ENCODE results near the gene PABPN1. TPM values are rescaled to one million over a fixed set of nuclear protein-coding genes. Genes with fewer than 3 reads are reported as not detected.
"Not testable (repeated sequence)": the region's sequence is repeated elsewhere in the genome, so short reads cannot be mapped to it uniquely, and the experiment has no call there.

PABPN1 gene
- total RNA-seq, 1 donor from 2014 or later: 40.7 TPM

- H3K36me3 ChIP-seq (ENCODE audit: control insufficient read depth in 3 of 3, insufficient read depth in 3 of 3, low read length in 3 of 3): peaks cover 0 to under 1% (median 0%) of the 10 kb centered on the region in 3 donors
- H3K4me3 ChIP-seq (ENCODE audit: low read length in 3 of 3): no peak overlapping the region
Observed at GRCh38 chr14:23316300-23316699, 5.0 kb upstream of the PABPN1 start.

GRCh38 chr14:23319746-23320583, 1.3 kb upstream of the PABPN1 start:
- H3K4me1 ChIP-seq (ENCODE audit: control insufficient read depth in 3 of 3, insufficient read depth in 3 of 3, low read length in 3 of 3): peaks cover 20 to 22% (median 20%) of the 10 kb centered on the region in 3 donors
- H3K9me3 ChIP-seq (ENCODE audit: control insufficient read depth in 3 of 3, low read length in 3 of 3): no peaks in the 10 kb centered on the region
- peak overlapping the region; percentile 97 for H3K27ac ChIP-seq (ENCODE audit: low read depth, low read length)
- no peaks in the 10 kb centered on the region for H3K27me3 ChIP-seq (ENCODE audit: control insufficient read depth in 3 of 3, insufficient read depth in 3 of 3, low read length in 3 of 3)
- H3K9ac ChIP-seq (ENCODE audit: low read depth in 1 of 3, low read length in 3 of 3): peak overlapping the region; percentile 69 to 86 (median 80)
- peaks cover 19 to 22% (median 22%) of the 10 kb centered on the region in 3 donors for H3K36me3 ChIP-seq (ENCODE audit: control insufficient read depth in 3 of 3, insufficient read depth in 3 of 3, low read length in 3 of 3)
- H3K4me3 ChIP-seq (ENCODE audit: low read length in 3 of 3): peak overlapping the region; percentile 84 to 88 (median 86)

More at GRCh38 chr14:23316300-23316699, 5.0 kb upstream of the PABPN1 start:
- Histone ChIP-seq H3K27me3 (ENCODE audit: control insufficient read depth in 3 of 3, insufficient read depth in 3 of 3, low read length in 3 of 3) (no peaks in the 10 kb centered on the region), H3K9ac (ENCODE audit: low read depth in 1 of 3, low read length in 3 of 3) (no peak overlapping the region), H3K4me1 (ENCODE audit: control insufficient read depth in 3 of 3, insufficient read depth in 3 of 3, low read length in 3 of 3) (peaks cover 6 to 8% (median 6%) of the 10 kb centered on the region in 3 donors), H3K27ac (ENCODE audit: low read depth, low read length) (no peak overlapping the region), H3K9me3 (ENCODE audit: control insufficient read depth in 3 of 3, low read length in 3 of 3) (no peaks in the 10 kb centered on the region)

DNA sequence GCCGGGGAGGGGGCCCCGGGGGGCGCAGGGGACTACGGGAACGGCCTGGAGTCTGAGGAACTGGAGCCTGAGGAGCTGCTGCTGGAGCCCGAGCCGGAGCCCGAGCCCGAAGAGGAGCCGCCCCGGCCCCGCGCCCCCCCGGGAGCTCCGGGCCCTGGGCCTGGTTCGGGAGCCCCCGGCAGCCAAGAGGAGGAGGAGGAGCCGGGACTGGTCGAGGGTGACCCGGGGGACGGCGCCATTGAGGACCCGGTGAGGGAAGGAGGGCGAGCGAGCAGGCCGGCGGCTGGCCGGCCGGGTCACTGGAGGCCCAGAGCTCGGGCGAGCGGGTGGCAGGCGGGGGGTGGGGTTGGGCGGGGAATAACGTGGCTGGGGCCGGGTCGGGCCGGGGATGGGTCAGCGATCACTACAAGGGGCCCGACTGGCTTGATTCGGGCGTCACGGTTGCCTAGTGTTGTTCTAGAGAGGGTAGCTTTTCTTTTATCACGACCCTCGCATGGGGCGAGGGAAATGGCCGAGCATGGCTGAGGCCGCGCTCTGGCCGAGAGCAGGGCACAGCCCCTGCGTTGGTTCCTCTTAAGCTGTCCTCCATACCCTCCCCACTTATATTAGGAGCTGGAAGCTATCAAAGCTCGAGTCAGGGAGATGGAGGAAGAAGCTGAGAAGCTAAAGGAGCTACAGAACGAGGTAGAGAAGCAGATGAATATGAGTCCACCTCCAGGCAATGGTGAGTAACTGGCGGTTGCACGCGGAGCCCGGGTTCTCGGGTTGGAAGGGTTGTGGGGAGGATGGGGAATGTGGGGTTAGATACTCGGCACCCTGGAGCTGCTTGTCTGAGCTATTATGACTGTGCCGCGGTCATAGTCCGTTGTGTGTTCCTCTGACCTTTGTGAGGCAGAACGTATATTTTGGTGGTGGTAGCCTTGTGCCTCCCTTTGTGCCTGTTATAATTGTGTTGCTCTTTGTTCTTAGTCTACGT, 603 bp downstream of the PABPN1 start:
- peaks cover 20 to 22% (median 20%) of the 10 kb centered on the region in 3 donors for H3K4me1 ChIP-seq (ENCODE audit: control insufficient read depth in 3 of 3, insufficient read depth in 3 of 3, low read length in 3 of 3)
- peak overlapping the region; percentile 88 to 95 (median 92) for H3K4me3 ChIP-seq (ENCODE audit: low read length in 3 of 3)
- peak overlapping the region; percentile 84 to 91 (median 90) for H3K9ac ChIP-seq (ENCODE audit: low read depth in 1 of 3, low read length in 3 of 3)
- no peaks in the 10 kb centered on the region for H3K9me3 ChIP-seq (ENCODE audit: control insufficient read depth in 3 of 3, low read length in 3 of 3)
- H3K36me3 ChIP-seq (ENCODE audit: control insufficient read depth in 3 of 3, insufficient read depth in 3 of 3, low read length in 3 of 3): peaks cover 20 to 27% (median 23%) of the 10 kb centered on the region in 3 donors
- H3K27me3 ChIP-seq (ENCODE audit: control insufficient read depth in 3 of 3, insufficient read depth in 3 of 3, low read length in 3 of 3): no peaks in the 10 kb centered on the region
- H3K27ac ChIP-seq (ENCODE audit: low read depth, low read length): peak overlapping the region; percentile 97

DNA sequence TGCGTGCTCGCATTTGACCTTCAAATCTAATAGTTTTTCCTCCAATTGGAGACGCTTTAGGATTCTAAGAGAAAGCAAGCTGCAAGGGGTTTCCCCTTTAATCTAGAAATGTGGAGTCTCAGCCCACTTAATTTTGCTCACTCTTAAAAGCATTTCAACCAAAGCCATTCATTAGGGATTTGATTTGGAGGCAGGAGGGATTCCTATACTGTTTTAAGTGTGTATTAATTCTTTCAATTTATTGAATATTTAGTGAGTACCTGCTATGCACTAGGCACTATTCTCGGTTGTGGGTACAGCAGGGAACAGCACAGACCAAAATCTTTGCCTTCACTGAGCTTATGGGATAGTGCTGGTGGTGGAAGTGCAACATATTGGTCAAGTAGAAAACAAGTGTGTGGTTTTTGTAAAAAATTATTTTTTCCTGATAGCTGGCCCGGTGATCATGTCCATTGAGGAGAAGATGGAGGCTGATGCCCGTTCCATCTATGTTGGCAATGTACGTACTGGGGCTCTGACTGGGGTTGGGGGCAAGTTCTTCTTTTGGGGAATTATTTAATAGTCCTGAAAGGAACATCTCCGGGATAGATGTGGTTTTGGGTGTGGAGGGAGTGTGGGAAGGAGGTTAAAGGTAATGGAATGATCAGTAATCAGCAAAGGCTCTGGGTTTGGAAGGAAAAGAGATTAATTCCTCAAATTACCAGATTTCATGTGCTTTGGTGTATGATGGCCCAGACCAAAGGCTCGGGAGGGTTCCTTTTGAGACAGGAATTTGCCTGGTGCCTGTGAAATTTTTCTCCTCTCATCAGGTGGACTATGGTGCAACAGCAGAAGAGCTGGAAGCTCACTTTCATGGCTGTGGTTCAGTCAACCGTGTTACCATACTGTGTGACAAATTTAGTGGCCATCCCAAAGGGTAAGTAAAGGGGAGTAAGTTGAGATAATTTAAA, 1.6 kb downstream of the PABPN1 start:
- no peaks in the 10 kb centered on the region for H3K9me3 ChIP-seq (ENCODE audit: control insufficient read depth in 3 of 3, low read length in 3 of 3)
- H3K27ac ChIP-seq (ENCODE audit: low read depth, low read length): peak overlapping the region; percentile 97

DNA sequence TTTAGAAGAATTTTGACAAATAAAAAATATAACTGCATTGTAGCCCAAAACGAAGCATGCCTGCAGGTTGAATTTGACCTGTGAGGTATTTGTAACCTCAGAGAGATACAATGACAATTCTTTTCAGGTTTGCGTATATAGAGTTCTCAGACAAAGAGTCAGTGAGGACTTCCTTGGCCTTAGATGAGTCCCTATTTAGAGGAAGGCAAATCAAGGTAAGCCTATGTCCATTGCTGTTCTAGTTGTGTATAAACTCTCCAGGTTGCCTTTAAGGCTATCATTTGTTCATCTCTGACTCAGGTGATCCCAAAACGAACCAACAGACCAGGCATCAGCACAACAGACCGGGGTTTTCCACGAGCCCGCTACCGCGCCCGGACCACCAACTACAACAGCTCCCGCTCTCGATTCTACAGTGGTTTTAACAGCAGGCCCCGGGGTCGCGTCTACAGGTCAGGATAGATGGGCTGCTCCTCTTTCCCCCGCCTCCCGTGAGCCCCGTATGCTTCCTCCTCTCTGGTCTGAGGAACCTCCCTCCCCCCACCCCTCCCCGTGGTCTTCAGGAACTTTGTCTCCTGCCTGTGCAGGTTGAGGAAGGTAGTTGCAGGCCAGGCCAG, 2.7 kb downstream of the PABPN1 start:
- peaks cover 20 to 22% (median 22%) of the 10 kb centered on the region in 3 donors for H3K4me1 ChIP-seq (ENCODE audit: control insufficient read depth in 3 of 3, insufficient read depth in 3 of 3, low read length in 3 of 3)

More for the DNA sequence above, 1.6 kb downstream of the PABPN1 start:
- peak overlapping the region; percentile 88 to 95 (median 92) for H3K4me3 ChIP-seq (ENCODE audit: low read length in 3 of 3)
- peaks cover 20 to 27% (median 23%) of the 10 kb centered on the region in 3 donors for H3K36me3 ChIP-seq (ENCODE audit: control insufficient read depth in 3 of 3, insufficient read depth in 3 of 3, low read length in 3 of 3)
- peaks cover 20 to 22% (median 20%) of the 10 kb centered on the region in 3 donors for H3K4me1 ChIP-seq (ENCODE audit: control insufficient read depth in 3 of 3, insufficient read depth in 3 of 3, low read length in 3 of 3)
- no peaks in the 10 kb centered on the region for H3K27me3 ChIP-seq (ENCODE audit: control insufficient read depth in 3 of 3, insufficient read depth in 3 of 3, low read length in 3 of 3)
- peak overlapping the region; percentile 84 to 91 (median 90) for H3K9ac ChIP-seq (ENCODE audit: low read depth in 1 of 3, low read length in 3 of 3)

DNA sequence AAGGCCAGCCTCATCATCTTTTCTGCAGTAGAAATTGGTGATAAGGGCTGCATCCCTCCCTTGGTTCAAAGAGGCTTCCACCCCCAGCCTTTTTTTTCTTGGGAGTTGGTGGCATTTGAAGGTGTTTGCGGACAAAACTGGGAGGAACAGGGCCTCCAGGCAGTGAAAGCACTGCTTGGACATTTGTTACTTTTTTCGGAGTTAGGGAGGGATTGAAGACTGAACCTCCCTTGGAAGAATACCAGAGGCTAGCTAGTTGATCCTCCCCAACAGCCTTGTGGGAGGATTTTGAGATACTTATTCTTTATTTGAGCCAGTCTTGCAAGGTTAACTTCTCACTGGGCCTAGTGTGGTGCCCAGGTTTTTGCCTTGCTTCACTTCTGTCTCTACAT, 3.2 kb downstream of the PABPN1 start:
- H3K36me3 ChIP-seq (ENCODE audit: control insufficient read depth in 3 of 3, insufficient read depth in 3 of 3, low read length in 3 of 3): peaks cover 20 to 27% (median 23%) of the 10 kb centered on the region in 3 donors
- H3K9me3 ChIP-seq (ENCODE audit: control insufficient read depth in 3 of 3, low read length in 3 of 3): no peaks in the 10 kb centered on the region
- H3K4me3 ChIP-seq (ENCODE audit: low read length in 3 of 3): no peak overlapping the region
- no peak overlapping the region for H3K9ac ChIP-seq (ENCODE audit: low read depth in 1 of 3, low read length in 3 of 3)
- H3K27me3 ChIP-seq (ENCODE audit: control insufficient read depth in 3 of 3, insufficient read depth in 3 of 3, low read length in 3 of 3): no peaks in the 10 kb centered on the region
- H3K4me1 ChIP-seq (ENCODE audit: control insufficient read depth in 3 of 3, insufficient read depth in 3 of 3, low read length in 3 of 3): peaks cover 20 to 22% (median 22%) of the 10 kb centered on the region in 3 donors
- no peak overlapping the region for H3K27ac ChIP-seq (ENCODE audit: low read depth, low read length)

More for the DNA sequence above, 2.7 kb downstream of the PABPN1 start:
- H3K36me3 ChIP-seq (ENCODE audit: control insufficient read depth in 3 of 3, insufficient read depth in 3 of 3, low read length in 3 of 3): peaks cover 20 to 27% (median 23%) of the 10 kb centered on the region in 3 donors
- H3K4me3 ChIP-seq (ENCODE audit: low read length in 3 of 3): no peak overlapping the region
- H3K27me3 ChIP-seq (ENCODE audit: control insufficient read depth in 3 of 3, insufficient read depth in 3 of 3, low read length in 3 of 3): no peaks in the 10 kb centered on the region
- no peaks in the 10 kb centered on the region for H3K9me3 ChIP-seq (ENCODE audit: control insufficient read depth in 3 of 3, low read length in 3 of 3)
- no peak overlapping the region for H3K9ac ChIP-seq (ENCODE audit: low read depth in 1 of 3, low read length in 3 of 3)
- H3K27ac ChIP-seq (ENCODE audit: low read depth, low read length): no peak overlapping the region

- H3K4me1 ChIP-seq (ENCODE audit: control insufficient read depth in 3 of 3, insufficient read depth in 3 of 3, low read length in 3 of 3): peaks cover 20 to 22% (median 22%) of the 10 kb centered on the region in 3 donors
- H3K4me3 ChIP-seq (ENCODE audit: low read length in 3 of 3): no peak overlapping the region
- no peaks in the 10 kb centered on the region for H3K27me3 ChIP-seq (ENCODE audit: control insufficient read depth in 3 of 3, insufficient read depth in 3 of 3, low read length in 3 of 3)
- H3K9me3 ChIP-seq (ENCODE audit: control insufficient read depth in 3 of 3, low read length in 3 of 3): no peaks in the 10 kb centered on the region
- H3K36me3 ChIP-seq (ENCODE audit: control insufficient read depth in 3 of 3, insufficient read depth in 3 of 3, low read length in 3 of 3): peaks cover 20 to 27% (median 23%) of the 10 kb centered on the region in 3 donors
- H3K27ac ChIP-seq (ENCODE audit: low read depth, low read length): no peak overlapping the region
- no peak overlapping the region for H3K9ac ChIP-seq (ENCODE audit: low read depth in 1 of 3, low read length in 3 of 3)
Observed at GRCh38 chr14:23324993-23325392, 3.7 kb downstream of the PABPN1 start.

GRCh38 chr14:23325746-23326145, 4.5 kb downstream of the PABPN1 start:
- not testable (repeated sequence) for H3K9ac ChIP-seq (ENCODE audit: low read depth in 1 of 3, low read length in 3 of 3); H3K4me3 ChIP-seq (ENCODE audit: low read length in 3 of 3); H3K27ac ChIP-seq (ENCODE audit: low read depth, low read length); H3K9me3 ChIP-seq (ENCODE audit: control insufficient read depth in 3 of 3, low read length in 3 of 3); H3K27me3 ChIP-seq (ENCODE audit: control insufficient read depth in 3 of 3, insufficient read depth in 3 of 3, low read length in 3 of 3)
- peaks cover 14 to 16% (median 15%) of the 10 kb centered on the region in 3 donors for H3K4me1 ChIP-seq (ENCODE audit: control insufficient read depth in 3 of 3, insufficient read depth in 3 of 3, low read length in 3 of 3)
- peaks cover 20 to 27% (median 23%) of the 10 kb centered on the region in 3 donors for H3K36me3 ChIP-seq (ENCODE audit: control insufficient read depth in 3 of 3, insufficient read depth in 3 of 3, low read length in 3 of 3)
